Measurements from ENCODE around the gene UCP1. TPM values are rescaled to one million over a fixed set of nuclear protein-coding genes. Genes with fewer than 3 reads are reported as not detected.

Gene UCP1
- 1 to 10 TPM in 1 of 4 donors, under 1 TPM in 1, not detected in 2; 0.28 to 2.0 TPM for total RNA-seq

- DNase-seq (ENCODE audit: low spot score) (no peak), ATAC-seq (ENCODE audit: low FRiP score) (peak; percentile 78)
- no peak for TF ChIP-seq CTCF (IDR thresholded peaks at IDR 0.05)
Measured at GRCh38 chr4:140568507-140569306, at the start of gene UCP1. Gene UCP1 (minus strand): TSS chr4:140568961. CDS start chr4:140568729, 232 bp downstream.

- DNase-seq (ENCODE audit: low spot score) (no peak), ATAC-seq (ENCODE audit: low FRiP score) (no peak)
- no peak for TF ChIP-seq CTCF (IDR thresholded peaks at IDR 0.05)
Measured at GRCh38 chr4:140617499-140618248, 48.9 kb upstream of the UCP1 start.

- ATAC-seq (ENCODE audit: low FRiP score), result no peak
- no peak for TF ChIP-seq CTCF (IDR thresholded peaks at IDR 0.05)
- no peak for DNase-seq (ENCODE audit: low spot score)
Measured at GRCh38 chr4:140615451-140615850, 46.7 kb upstream of the UCP1 start.

- DNase-seq (ENCODE audit: low spot score) (no peak), ATAC-seq (ENCODE audit: low FRiP score) (no peak)
- no peak for TF ChIP-seq CTCF (IDR thresholded peaks at IDR 0.05)
Measured at GRCh38 chr4:140612357-140612756, 43.6 kb upstream of the UCP1 start.

GRCh38 chr4:140611854-140612253, 43.1 kb upstream of the UCP1 start:
- no peak for DNase-seq (ENCODE audit: low spot score)
- no peak for ATAC-seq (ENCODE audit: low FRiP score)
- no peak for TF ChIP-seq CTCF (IDR thresholded peaks at IDR 0.05)

- DNase-seq (ENCODE audit: low spot score) (no peak), ATAC-seq (ENCODE audit: low FRiP score) (no peak)
- no peak for TF ChIP-seq CTCF (IDR thresholded peaks at IDR 0.05)
Measured at GRCh38 chr4:140609548-140610425, 41.0 kb upstream of the UCP1 start.

All from omental fat pad (tissue), 4 donors.